Lung microvascular endothelial cell (primary cell): ENCODE data around the gene NDUFB11. TPM values are rescaled to one million over a fixed set of nuclear protein-coding genes. Genes with fewer than 3 reads are reported as not detected.
A peak's percentile ranks its signal among the peaks of the same experiment; 100 is the strongest.

Source experiments
- DNase-seq, 2 donors: peaks; one replicate each; pipeline versions ENCODE4 v3.0.0 to v3.0.0-alpha.2; 2010; ENCODE audit warnings: low read depth in 2 of 2
- total RNA-seq: library from RNA; depleted of rRNA; stranded (reverse); fragments of >200 nt; gene quantifications from 2 replicates; pipeline ENCODE4 v1.2.1, GENCODE V29; 2014

Gene NDUFB11
- 74.1 and 98.4 TPM in 2 replicates for total RNA-seq

DNA sequence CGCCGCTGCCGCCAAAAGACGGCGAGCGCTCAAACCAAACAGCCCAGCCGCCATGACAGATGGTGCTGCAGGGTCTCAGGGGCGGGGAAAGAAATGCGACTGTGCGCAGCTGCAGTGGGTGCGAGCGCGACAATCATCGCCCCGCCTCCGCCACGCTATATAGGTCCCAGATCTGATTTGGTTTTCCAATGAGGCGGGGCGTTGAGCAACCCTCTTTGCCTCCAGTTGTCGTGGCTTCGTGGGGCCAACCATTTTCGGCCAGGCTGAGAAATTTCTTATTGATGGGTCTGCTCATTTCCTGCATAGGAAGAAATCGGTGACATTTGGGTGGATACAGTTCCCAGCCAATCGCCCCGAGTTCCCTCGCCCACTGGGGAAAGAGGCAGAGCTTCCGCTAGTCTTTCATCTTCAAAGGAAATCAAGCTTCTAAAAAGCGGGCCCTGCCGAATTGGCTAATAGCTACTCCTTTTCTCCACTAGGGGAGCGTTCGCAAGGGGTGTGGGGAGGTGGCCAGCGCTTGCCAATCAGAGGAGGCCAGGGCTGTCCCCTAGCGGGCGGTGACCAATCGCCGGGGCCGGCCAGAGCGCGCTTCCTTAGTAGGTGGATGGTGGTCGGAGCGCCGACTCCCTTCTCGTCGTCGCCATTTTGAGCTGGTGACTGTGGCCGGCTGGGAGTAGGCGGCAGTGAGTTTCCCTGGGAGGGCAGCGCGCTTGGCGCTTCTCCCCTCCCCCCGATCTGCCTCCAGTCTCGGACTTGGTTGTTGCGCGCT, at the start of gene NDUFB11, which contains the start of gene RBM10:
Gene NDUFB11, minus strand, starts transcription at position 77 of the 769 bp plus-strand sequence. Its CDS starts 23 bp downstream, at position 54.
Gene RBM10, plus strand, starts transcription at position 596 of the 769 bp plus-strand sequence. CDS start 2,261 bp downstream, outside the sequence.
- DNase-seq, result peak; percentile 96

DNA sequence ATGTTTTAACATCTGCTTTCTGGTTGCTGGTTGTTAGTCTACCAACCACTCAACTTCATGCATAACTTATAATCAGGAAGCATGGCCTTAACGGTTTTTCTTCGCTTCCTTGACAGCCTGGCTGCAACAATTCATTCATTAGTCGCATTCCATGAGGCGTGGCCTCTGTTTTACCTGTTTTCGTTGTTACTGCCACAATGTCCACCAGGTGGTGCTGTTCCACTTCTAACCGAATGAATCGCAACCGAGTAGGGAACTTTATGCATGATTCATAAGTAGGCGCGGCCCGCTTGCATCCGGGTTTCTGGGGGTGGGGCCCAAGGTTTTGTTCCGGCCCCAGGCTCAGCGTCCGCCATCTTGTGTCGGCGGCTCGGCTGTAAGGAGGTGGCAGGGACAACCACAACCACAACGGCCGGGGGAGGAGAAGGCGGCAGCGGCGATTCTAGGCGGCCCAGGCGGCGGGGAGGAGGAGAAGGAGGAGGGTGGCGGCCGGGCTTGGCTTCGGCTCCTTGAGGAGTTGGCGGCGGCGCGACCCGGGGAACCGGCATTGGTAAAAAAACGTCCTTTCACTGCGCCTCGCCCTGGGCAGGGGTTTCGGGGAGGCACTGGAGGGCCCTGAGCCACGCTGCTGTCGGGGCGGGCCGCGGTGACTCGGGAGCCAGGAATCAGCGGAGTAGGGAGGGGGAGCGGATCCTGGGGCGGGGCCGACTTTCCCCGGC, 49.1 kb upstream of the NDUFB11 start, which contains the start of gene UBA1:
Gene UBA1, plus strand, starts transcription at position 355 of the 719 bp plus-strand sequence. CDS start 4,974 bp downstream, outside the sequence.
- DNase-seq, result peak; percentile 95 to 98

DNA sequence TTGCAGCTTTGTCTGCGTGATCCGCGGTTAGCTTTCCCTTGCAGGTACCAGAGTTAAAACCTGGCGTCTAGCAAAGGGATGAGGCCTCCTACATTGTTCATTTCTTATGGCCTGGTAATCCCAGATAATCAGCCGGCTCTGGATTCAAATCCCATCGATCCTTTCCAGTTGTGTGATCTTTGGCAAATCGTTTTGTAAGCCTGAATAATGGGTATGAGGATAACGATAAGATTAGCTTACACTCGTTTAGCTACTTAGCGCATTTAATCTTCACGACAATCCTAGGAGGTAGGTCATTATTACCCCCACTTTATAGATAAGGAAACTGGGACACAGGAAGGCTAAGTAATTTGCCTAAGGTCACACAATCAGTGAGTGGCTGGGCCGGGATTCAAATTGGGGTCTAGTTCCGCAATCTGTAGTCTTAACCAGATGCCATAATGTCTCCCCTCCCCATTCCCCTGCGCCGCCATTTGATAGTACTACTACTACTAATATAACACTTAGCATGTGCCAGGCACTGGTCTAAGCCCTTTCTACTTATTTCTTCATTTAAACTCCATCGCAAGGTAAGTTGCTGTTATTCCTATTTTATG, 47.4 kb upstream of the NDUFB11 start:
- DNase-seq, result no peak

DNA sequence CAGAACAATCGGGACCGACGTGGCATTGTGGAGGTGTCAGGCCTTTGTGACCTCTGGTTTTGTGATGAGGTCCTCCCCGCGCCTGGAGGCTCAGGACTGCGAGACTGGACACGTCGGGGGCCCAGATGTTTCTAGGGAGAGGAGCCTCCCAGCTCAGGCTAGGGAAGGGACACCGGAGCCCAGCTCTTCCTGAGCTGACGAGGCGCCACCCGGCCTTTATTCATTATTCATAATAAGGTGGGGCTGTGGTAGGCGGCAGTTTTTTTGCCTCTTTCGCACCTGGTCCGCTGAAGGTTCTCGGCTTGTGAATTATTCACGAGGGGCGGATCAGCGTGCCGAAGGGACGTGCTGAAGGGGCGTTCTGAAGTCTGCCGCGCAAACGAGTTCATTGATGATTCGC, 46.8 kb upstream of the NDUFB11 start:
- DNase-seq, result peak in 1 of 2 donors; percentile 14

DNA sequence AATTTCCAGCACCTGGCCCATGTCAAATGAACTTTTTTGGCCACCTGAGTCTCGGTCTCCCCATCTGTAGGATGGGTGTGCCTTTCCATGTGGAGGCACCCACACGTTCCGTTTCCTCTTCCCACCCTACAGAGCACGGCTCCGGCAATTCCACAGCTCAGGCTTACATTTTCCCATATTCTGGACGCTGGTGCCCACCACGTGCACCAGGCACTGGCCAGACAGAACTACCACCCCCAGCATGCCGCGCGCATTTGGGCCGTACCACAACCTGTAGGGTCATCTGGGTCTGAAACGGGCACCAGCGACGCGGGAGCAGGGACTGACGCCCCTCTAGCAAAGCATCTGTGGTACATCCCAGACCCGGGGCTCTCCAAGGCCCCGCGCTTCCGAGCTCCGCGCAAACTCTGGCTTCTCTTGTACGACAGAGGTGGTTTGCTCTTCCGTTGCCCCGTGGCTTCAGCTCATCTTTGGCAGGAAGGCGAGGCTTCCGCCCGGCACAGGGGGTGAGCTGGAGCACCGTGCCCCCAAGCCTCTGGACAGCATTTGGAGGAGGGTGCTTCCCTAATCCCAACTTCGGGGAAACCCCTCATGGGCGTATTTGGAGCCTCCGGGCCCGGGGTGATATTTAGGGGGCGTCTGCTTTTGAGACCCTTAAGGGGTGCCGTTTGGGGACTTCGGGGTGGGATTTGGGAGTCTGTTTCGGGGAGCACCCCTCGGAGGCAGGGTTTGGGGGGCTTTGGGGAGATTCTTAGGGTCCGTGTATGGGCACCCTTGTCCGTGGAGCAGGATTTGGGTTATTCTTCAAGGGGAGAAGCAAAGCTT, 46.2 kb upstream of the NDUFB11 start:
- peak; percentile 94 to 95 for DNase-seq

DNA sequence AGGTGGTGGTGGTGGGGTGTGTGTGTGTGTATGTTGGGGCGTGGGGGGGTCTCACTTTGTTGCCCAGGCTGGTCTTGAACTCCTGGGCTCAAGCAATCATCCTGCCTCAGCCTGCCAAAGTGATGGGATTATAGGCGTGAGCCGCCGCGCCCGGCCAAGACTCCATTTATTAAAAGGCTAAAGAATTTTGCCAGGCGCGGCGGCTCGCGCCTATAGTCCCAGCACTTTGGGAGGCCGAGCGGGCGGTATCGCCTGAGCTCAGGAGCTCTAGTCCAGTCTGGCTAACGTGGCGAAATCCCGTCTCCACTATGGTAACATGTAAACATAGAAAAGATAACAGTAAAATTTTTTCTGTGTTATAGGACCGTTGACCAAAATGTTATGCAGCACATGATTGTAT, 45.4 kb upstream of the NDUFB11 start:
- DNase-seq, result no peak

DNA sequence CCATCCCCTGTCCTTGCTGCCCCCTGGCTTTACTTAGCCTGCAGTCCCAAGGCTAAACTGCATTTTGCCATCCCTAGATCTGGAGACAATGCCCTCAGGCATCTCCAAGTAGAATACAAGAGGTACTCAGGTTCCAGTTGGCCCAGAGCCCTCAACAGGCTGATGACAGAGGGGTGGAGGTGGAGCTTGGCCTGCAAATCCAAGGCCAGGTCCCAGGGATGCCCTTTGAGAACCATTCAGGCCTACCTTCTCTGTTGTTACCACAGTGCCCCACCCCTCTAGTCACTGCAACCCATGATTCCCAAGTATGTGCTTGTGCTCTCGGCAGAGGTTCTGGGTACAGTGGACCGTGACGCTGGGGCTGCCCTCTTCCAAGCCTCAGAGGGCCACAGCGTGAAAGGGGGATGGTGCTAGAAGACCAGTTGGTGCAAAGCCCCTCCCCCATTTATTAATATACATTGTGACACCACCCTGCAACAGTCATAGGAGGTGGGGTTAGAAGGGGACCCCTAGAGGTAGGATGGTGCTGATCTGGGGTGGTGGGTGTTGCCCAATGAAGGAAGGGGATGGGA, 42.7 kb upstream of the NDUFB11 start:
- no peak for DNase-seq

DNA sequence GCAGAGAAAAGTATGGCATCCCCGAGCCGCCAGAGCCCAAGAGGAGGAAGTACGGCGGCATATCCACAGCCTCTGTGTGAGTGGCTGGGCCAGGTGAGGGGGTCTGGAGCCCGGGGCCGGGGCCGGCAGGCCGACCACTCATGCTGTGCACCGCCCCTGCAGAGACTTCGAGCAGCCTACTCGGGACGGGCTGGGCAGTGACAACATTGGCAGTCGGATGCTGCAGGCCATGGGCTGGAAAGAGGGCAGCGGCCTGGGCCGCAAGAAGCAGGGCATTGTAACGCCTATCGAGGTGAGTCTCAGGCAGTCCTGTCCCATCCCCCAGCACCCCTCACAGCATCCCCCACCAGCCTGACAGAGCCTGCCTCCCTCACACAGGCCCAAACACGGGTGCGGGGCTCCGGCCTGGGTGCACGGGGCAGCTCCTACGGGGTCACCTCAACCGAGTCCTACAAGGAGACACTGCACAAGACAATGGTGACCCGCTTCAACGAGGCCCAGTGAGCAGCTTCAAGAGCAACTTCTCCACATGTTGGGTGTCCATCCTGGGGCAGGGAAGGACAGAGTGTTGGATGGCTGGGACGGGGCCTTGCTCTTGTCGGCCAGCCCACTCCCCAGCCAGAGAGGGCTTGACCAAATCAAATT, 41.7 kb upstream of the NDUFB11 start:
- no peak for DNase-seq

DNA sequence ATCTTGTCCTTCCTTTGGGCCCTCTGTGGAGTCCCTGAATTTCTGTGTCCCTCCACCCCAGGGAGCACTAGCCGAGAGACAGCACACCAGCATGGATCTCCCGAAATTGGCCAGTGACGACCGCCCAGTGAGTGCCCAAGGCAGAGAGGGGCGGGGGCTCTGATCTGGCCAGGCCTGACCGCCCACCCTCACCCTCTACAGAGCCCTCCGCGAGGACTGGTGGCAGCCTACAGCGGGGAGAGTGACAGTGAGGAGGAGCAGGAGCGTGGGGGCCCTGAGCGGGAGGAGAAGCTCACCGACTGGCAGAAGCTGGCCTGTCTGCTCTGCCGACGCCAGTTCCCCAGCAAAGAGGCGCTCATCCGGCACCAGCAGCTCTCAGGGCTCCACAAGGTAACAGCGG, 40.7 kb upstream of the NDUFB11 start:
- no peak for DNase-seq

DNA sequence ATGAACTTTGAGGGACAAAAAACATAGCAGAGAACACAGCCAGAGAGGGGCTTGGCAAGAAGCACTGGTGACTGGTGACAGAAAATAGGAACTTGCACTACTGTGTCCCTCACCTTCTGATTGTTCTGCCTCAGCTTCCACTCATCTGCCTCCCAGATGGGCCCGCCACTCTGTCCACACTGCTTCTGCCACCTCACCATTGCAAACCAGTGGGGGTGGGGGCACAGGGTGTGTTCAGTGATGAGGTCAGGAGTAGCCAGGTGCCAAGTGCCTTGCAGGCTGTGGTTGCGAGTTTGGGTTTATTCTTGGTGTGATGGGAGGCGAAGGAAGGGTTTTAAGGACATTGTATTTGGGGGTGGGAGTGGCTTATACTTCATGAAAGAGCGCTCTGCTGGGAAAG, 40.0 kb upstream of the NDUFB11 start:
- no peak for DNase-seq

DNA sequence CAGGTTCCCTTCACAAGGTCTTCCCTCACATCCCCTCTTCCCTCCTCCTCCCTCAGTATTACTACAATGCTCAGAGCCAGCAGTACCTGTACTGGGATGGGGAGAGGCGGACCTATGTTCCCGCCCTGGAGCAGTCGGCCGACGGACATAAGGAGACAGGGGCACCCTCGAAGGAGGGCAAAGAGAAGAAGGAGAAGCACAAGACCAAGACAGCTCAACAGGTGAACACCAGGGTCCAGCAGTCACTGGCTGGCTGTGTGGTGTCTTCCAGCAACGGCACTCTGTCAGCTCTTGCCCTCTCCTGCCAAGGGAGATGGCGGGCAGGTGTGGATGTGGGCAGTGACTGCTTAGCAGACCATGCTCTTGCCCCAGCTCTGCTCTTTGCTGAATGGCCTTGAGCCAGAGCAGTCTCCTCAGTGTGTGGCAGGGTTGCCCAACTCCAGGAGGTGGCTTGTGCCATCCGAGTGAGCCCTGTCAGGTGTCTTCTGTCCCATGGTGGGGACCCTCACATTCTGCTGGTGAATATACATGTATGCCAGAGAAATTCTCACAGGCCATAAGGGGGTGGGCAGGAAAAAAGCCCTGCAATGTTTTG, 37.7 kb upstream of the NDUFB11 start:
- no peak for DNase-seq

DNA sequence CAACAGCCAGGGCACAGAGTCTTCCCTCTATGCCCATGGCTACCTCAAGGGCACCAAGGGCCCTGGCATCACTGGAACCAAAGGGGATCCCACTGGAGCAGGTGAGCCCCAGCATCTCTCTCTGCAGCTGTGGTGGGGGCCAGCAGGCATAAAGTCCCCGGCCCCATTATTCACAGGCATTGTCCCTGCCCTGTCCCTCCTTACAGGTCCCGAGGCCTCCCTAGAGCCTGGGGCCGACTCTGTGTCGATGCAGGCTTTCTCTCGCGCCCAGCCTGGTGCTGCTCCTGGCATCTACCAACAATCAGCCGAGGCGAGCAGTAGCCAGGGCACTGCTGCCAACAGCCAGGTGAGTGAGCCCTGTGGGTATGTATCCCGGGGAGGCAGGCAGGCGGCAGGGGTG, 36.8 kb upstream of the NDUFB11 start:
- no peak for DNase-seq

DNA sequence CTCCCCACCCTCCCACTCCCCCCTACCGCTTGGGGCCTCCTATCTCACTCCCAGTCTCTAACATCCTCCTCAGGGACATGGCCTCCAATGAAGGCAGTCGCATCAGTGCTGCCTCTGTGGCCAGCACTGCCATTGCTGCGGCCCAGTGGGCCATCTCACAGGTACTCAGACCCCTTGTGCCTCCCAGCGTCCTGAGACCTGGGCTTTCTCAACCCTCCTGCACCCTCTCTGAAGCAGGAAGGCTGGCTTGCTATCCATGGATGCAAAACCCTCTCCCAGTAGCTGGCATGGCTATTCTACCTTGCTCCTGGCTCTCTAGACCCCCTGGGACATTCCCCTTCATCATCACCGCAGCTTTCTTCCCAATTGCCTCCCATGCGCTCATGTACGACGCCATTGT, 35.8 kb upstream of the NDUFB11 start:
- no peak for DNase-seq

DNA sequence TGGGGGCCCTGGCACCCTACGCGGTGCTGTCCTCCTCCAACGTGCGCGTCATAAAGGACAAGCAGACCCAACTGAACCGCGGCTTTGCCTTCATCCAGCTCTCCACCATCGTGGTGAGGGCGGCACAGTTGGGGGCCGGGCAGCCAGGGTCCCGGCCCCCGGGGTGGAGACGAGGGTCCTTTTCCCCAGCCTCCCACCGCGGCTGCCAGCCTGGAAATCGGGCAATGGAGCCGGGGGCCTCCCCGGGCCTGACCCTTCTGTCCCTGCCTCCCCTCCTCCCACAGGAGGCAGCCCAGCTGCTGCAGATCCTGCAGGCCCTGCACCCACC, 35.4 kb upstream of the NDUFB11 start:
- DNase-seq, result no peak

DNA sequence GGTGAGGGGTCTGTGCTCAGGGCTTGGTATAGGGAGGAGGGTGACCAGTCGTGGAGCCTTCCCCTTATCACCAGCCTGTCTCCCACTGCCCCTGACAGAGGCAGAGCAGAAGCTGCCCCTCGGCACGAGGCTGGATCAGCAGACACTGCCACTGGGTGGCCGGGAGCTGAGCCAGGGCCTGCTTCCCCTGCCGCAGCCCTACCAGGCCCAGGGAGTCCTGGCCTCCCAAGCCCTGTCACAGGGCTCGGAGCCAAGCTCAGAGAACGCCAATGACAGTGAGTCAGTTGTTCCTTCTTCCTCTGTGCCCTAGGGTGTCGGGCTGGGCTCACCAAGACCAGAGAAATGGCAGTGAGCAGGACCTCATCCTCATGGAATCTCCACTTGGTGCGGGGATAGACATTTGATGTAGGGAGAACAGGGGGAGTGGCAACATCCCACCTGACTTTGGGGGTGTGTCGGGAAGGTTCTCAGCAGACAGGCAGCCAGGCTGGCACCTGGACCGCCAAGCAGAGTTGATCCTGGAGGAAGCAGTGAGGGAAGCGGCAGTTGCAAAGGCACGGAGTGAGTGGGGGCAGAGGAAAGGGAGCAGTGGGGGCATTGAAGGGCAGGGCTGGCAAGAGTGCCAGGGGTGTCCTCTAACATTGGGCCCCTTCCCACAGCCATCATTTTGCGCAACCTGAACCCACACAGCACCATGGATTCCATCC, 34.9 kb upstream of the NDUFB11 start:
- peak; percentile 15 to 39 for DNase-seq

DNA sequence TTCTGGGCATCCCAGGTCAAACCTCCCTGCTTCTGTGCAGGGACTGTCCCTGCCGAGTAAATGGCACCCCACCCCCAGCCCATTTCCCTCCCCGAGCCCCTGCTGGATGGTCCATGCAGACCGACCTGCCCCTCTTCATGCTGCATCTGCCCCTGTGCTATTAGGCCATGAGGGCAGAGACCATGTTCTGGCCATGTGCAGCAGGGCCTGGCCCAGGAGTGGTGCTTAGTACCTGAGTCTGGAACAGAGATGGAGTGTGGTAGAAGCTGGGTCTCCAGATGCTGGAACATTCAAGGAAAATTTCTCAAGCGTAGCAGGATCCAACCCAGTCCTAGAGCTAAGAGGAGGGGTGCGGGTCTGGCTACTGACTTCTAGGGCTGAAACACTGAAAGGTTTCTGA, 33.8 kb upstream of the NDUFB11 start:
- no peak for DNase-seq

DNA sequence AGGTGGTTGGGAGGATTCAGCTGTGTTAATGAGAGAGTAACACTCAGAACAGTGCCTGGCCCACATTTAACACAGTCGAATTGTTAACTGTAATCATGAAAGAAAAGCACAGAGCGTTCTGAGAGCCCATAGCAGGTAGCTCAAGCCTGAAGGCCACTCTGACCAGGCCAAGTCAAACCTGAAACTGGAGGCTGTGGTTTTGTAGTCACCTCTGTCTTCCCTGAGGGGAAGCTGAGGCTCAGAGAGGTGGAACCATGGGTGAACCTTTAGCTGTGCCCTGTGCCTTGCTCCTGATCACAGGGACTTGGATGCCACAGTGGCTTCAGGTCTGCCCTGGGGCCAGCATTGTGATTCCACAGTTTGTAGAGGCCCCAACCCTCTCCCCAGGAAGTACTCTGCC, 32.6 kb upstream of the NDUFB11 start:
- no peak for DNase-seq

DNA sequence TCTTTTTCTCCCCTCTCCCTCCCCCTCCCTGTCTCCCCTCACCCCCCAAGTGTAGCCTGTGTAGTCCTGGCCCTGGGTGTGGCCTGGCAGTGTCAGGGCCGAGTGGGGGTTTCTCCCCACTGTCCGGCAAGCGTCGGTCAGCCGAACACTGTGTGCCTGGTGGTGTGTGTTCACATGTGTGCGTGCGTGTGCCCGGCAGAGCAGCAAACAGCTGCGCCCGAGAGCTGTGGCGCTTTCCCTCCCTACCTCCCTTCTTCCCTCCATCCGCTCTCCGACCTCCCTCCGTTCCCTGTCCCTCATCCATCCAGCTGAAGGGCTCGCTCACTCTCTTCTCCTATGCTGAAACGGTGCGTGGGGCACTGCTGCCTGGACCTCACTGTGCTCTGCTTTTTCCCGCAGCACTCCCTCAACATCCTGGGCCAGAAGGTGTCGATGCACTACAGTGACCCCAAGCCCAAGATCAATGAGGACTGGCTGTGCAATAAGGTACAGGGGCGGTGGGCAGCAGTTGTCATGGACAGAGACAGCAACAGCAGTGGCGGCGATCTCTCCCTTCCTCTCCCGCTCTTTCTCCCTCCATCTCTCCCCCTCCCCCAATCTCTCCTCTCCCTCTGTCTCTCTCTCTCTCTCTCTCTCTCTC, 31.7 kb upstream of the NDUFB11 start:
- no peak for DNase-seq

DNA sequence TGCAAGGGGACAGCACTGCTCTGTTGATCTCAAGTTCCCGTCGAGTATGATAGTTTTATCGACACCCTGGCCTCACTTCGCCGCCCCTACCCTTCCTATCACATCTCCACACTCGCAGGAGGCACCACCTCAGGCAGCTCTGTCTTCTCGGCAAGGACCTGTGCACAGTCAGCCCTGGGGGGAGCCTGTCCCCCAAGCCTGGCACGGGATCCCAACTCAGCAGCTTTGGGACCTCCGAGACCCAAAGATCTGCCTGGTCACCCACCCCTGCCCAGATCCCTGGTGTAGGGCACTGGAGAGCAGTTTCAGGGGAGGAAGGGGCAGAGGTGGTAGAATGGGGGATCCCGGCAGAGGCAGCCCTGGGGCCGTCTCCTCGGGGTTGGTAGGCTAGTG, 31.1 kb upstream of the NDUFB11 start:
- DNase-seq, result no peak
